IPS DF 19.7 (cell line): ENCODE measurements around the gene LEMD3.

ENCODE experiments used
- DNase-seq: peaks from one replicate; pipeline ENCODE4 v3.0.0-alpha.2; 2013; ENCODE audit warnings: low read depth, low spot score

The LEMD3 gene

DNA sequence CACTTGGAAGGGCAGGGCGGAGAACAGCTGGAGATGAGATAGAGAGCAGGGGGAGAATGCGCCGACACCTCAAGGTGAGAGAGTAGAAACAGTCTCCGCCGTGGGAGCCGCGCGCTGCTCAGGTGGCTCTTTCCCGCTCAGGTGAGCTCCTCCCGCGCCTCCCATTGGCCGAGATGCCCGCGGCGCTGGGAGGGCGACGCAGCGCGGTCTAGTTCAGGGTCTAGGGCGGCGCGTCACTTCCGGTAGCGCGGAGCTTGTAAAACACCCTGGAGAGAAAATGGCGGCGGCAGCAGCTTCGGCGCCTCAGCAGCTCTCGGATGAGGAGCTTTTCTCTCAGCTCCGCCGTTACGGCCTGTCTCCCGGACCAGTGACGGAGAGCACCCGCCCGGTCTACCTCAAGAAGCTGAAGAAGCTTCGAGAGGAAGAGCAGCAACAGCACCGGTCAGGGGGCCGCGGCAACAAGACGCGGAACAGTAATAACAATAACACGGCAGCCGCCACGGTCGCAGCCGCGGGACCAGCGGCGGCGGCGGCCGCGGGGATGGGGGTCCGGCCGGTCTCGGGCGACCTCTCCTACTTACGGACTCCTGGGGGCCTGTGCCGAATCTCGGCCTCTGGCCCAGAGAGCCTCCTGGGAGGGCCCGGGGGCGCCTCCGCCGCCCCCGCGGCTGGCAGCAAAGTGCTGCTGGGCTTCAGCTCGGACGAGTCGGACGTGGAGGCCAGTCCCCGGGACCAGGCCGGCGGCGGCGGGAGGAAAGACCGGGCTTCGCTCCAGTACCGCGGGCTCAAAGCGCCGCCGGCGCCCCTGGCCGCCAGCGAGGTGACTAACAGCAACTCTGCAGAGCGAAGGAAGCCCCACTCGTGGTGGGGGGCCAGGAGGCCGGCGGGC is at the start of gene LEMD3:
LEMD3 (plus strand) TSS at position 264 of the 889 bp plus-strand sequence; CDS start at position 278, 14 bp downstream.
- DNase-seq: peak; percentile 86

DNA sequence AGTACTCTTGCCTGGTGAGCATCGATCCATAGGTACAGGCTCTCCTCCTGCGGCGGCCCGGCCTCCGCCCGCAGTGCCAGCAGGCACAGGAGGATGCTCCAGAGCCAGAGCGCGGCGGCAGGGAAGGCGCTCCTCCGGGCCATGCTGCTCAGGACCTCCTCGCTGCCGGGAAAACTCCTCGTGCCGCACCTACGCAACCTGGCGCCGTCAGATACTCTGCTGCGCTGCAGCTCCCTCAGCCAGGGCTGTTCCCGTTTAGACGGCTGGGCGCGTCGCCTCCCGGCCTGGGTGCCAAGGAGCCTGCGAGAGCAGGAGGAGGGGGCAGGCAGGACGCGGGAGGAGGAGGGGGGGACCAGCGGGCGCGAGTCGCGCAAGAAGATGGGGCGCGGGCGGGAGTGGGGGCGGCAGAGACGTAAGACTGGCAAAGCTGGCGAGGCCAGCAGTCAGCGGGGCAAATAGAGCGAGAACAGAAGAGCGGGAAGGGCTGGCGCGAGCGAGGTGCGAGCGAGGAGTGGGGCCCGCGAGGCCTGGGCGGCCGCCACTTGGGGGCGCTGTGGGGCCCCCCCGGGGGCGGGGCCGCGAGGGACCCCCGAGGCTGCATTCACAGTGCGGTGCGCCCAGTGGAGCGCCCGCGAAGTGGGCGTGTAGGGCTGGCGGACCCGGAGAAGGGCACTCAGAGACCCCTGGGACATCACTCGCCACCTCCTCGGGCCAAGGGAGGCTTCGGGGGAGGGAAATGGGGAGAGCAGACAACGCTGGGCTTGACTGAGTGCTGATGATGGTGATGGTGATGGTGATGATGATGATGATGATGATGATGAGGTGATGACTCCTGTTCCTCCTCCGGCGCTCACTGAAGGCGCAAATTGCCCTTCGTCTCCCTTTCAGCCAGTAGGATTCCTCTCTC is 48.1 kb upstream of the LEMD3 start, which contains the start of gene WIF1:
WIF1 (minus strand) TSS at position 257 of the 907 bp plus-strand sequence; CDS start at position 143, 114 bp downstream.
- DNase-seq: peak; percentile 60

DNA sequence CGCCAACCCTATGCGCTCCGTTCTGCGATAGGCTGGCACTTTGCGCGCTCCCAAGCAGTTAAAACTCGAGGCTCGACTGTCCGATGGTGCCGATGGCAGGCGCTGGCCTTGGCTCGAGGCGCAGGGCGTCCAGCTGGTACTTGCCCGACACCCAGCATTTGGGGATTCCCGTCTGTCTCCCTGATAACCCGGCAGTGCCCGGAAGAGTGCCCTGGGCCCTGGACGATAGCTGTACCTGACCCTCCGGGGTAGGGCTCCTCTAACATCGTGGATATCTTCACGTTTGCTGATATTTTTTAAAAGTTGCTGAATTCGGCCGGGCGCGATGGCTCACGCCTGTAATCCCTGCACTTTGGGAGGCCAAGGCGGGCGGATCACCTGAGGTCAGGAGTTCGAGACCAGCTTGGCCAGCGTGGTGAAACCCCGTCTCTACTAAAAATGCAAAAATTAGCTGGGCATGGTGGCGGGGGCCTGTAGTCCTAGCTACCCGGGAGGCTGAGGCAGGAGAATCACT is 47.4 kb upstream of the LEMD3 start:
- DNase-seq: no peak

DNA sequence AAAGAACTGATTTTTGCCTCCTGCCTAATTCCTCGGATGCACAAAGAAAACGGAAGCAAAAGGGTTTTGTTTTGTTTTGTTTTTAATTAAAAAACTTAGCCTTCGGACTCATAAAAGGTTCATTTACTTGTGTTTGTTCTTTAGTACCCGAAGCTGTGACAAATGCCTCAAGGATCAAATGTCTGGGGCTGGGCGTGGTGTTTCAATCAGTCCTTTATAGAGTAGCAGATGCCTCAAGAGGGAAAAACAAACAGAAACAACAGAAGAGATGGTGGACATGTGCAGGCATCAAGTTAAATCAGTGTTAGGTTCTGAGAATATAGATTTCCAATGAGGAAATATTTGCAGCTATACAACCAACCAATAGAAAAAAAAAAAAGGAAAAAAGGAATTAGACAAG is 46.7 kb upstream of the LEMD3 start:
- no peak for DNase-seq

GRCh38 chr12:65123435-65124063 is 45.8 kb upstream of the LEMD3 start:
- no peak for DNase-seq

- no peak for DNase-seq
Observed at GRCh38 chr12:65125247-65125646, 44.1 kb upstream of the LEMD3 start.

DNA sequence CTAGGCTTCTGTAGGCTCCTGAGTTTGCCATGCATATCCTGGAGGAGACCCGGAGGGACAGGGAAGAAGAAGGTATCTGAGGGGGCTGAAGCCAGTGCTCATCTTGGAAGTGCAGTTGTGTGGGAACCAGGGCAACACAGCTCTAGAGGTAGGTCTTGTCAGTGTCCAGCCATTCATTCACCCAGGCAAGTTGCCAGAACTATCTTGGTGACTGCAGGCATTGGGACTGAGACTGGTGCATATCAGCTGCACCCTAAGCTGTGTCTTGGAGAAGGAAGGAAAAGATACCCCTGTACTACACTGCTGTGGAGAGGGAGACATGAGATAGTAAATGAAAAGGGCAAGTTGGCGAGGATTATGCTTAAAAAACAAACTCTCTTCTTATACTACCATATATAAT is 43.4 kb upstream of the LEMD3 start:
- no peak for DNase-seq

- DNase-seq: no peak
Observed at GRCh38 chr12:65126482-65126881, 42.9 kb upstream of the LEMD3 start.

GRCh38 chr12:65133879-65134278 is 35.5 kb upstream of the LEMD3 start:
- no peak for DNase-seq

DNA sequence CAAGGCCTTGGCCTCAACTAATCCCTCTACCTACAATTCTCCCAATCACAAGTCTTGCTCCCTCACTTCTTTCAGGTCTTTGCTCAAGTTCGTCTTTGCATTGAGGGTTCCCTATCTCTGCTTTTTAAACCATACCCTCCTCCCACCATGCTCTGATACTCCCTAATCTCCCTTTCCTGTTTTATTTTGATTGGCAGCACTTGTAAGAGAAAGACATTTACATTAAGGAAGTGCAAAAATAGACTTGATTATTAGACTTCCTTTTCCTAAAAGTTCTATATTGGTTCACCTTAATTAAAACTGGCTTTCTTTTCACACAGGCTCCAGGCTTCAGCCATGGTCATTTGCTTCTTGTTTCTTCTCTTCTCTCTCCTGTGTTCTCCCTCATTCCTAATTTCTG is 30.0 kb upstream of the LEMD3 start:
- DNase-seq: no peak

- DNase-seq: no peak
Observed at GRCh38 chr12:65140738-65141137, 28.6 kb upstream of the LEMD3 start.

- DNase-seq: no peak
Observed at GRCh38 chr12:65147312-65147905, 22.0 kb upstream of the LEMD3 start.

- no peak for DNase-seq
Observed at GRCh38 chr12:65152012-65152411, 17.4 kb upstream of the LEMD3 start.

DNA sequence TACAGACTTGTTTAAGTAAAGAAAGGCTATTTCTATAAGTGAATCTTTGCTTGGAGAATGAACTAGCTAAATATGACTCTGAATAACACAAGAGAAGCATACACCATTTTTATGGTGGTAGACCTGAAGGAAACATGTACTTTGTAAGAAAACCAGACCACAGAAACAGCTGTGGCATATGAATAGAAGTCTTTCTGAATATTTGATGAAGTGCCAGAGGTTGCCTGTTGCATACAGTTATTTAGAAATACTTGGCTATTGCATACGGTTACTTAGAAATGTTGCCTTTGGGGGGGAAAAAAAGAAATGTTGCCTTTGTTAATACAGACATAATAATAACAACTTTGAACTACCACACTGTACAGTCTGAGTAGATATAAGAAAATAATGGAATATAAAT is 16.8 kb upstream of the LEMD3 start:
- no peak for DNase-seq

GRCh38 chr12:65155784-65156183 is 13.6 kb upstream of the LEMD3 start:
- DNase-seq: no peak

GRCh38 chr12:65156366-65156841 is 13.0 kb upstream of the LEMD3 start:
- DNase-seq: no peak

DNA sequence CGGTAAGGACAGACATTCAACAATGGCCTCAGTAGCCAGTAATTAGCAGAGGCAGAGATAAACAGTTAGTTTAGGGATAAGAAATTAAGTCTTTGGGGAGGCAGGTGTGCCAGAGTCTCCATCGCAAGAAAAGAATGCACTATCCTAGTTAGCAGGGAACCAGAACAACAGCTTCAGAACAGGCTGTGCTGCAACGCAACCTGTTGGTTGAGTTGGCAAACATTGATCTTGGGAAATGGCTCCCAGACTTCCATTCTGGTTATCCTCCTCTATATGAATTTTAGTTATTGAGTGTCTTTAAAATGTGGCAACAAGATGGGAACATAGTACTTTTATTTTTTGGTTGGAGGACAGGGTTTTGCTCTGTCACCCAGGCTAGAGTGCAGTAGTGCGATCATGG is 12.3 kb upstream of the LEMD3 start:
- DNase-seq: no peak

- no peak for DNase-seq
Observed at GRCh38 chr12:65162609-65163008, 6.8 kb upstream of the LEMD3 start.

DNA sequence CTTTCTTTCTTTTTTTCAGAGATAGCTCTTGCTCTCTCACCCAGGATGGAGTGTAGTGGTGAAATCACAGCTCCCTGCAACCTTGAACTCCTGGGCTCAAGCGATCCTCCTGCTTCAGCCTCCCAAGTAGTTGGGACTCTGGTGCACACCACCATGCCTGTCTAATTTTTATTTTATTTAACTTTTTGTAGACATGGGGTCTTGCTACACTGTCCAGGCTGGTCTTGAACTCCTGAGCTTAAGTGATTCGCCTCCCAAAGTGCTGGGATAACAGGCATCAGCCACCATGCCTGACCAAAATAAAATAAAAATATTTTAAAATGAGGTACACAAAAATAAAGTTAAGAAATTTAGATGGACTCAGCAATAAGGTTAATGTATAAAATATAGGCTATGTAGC is 5.1 kb upstream of the LEMD3 start:
- no peak for DNase-seq

DNA sequence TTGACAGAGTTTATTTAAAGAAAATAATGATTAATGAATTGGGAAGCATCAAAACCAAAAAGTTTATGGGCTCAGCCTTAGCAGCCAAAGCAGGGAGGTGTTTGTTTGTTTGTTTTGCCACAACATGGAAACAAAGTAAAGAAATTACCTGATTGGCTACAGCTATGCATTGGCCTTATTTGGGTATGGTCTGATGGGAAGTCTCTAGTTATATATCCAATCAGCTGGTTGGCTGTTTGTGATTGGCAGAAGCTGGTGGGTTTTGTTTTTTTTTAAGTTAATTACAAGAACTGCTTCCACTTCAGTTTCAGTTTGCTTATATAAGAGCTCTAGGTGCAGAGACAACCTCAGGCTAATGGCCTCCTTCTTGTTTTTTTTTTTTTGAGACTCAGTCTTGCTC is 4.6 kb upstream of the LEMD3 start:
- DNase-seq: no peak

DNA sequence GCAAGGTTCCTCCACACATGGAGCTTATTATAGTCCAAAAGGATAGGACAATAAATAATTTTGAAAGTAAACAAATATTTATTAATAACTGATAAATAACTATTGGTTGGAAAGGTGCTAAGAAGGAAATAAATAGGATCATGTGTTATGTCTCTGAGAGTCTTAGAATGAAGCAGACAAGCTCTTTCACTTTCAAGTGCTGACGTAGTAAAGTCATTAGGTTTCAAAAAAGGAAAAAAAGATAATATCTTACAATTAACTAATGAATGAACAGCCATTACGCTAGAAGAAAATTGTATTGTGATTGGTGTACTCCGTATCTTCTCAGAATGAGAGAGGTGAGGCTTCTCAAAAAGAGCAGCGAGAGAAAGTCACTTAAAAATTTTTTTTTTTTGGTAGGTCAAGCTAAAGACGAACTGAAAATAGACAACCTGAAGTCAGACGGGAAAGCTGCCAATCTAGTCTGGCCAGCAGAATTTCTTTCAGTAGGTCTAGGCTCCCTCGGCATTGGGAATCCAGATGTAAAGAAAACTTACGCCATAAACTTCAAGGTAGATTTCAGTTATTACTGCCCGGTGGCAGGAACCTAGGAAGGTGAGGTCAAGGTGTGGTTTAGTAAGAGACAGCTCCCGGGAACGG is 583 bp upstream of the LEMD3 start:
- DNase-seq: no peak
